HepG2 (cell line): Measurements from ENCODE around the gene ADAMTS8. TPM values are rescaled to one million over a fixed set of nuclear protein-coding genes. Genes with fewer than 3 reads are reported as not detected.

Experiments used
- ATAC-seq: fragments of 200-7000 bp; cut with Tn5 transposase; 3 replicates; pipeline ENCODE4 v1.9.1; 2020; ENCODE audit warnings: mild to moderate bottlenecking, moderate library complexity
- BruUV-seq: library from RNA; stranded (reverse); fragments of 400-500 nt; replicated peaks from 2 replicates; lab custom pipeline; 2021; lab: Mats Ljungman, UMichigan
- CTCF ChIA-PET: fragments of 300-600 bp; formaldehyde crosslinking; extraction: SDS; loops from one replicate; lab custom pipeline; 2021; ENCODE audit warnings: low total read pairs, inconsistent platforms, low intra/inter-chr PET ratio; lab: Yijun Ruan, JAX
- POLR2A ChIA-PET: fragments of 350-600 bp; sonication (Branson Sonifier 250); formaldehyde crosslinking; loops from one replicate; lab custom pipeline; 2020; ENCODE audit warnings: antibody characterized with exemption, inconsistent platforms; lab: Yijun Ruan, JAX
- DNase-seq: peaks from one replicate; pipeline ENCODE4 v3.0.0-alpha.2; 2015; ENCODE audit warnings: low spot score
- FAIRE-seq: peaks from 3 replicates; lab custom pipeline; 2011; peaks lifted over from hg19 to GRCh38; lab: Jason Lieb, UNC
- H2AFZ ChIP-seq: one replicate; pipeline ENCODE4 v1.6.1; 2011; ENCODE audit warnings: low read length, inconsistent platforms
- H3K27ac ChIP-seq: fragments of 300-600 bp; 3 replicates; pipeline ENCODE4 v1.8.0; 2011; ENCODE audit warnings: mixed run types, mild to moderate bottlenecking, mixed read lengths, low read length, inconsistent platforms; ENCODE audit not compliant: insufficient read depth; ENCODE audit errors: extremely low read length
- H3K27me3 ChIP-seq, 2 experiments: fragments of 200-600 bp in 1 of 2; 2 replicates in 1 of 2; 3 replicates in 1 of 2; pipeline versions ENCODE4 v1.6.0 to v1.8.0; 2011; ENCODE audit warnings: low read length in 2 of 2, mild to moderate bottlenecking in 2 of 2, moderate library complexity in 2 of 2, inconsistent platforms in 1 of 2; ENCODE audit not compliant: insufficient read depth in 2 of 2, control insufficient read depth in 1 of 2
- H3K36me3 ChIP-seq, 2 experiments: fragments of 200-600 bp in 1 of 2; replicated peaks in 1 of 2; 2 replicates in 1 of 2; 3 replicates in 1 of 2; pipeline versions ENCODE4 v1.5.1 to v1.8.0; 2011; ENCODE audit warnings: low read length in 2 of 2, inconsistent platforms in 1 of 2; ENCODE audit not compliant: insufficient read depth in 2 of 2, control insufficient read depth in 1 of 2
- H3K4me1 ChIP-seq: 2 replicates; pipeline ENCODE4 v1.5.1; 2012; ENCODE audit warnings: low read length, inconsistent platforms; ENCODE audit not compliant: insufficient read depth
- H3K4me2 ChIP-seq: 2 replicates; pipeline ENCODE4 v1.6.0; 2011; ENCODE audit warnings: low read depth, low read length, inconsistent platforms
- H3K4me3 ChIP-seq, 3 experiments: fragments of 200-600 bp in 1 of 3; sonication (generic), shearing (Covaris generic) in 1 of 3; replicated peaks in 1 of 3; 2 replicates each; pipeline ENCODE4 v1.5.1; 2011 to 2016; ENCODE audit warnings: low read length in 3 of 3, inconsistent platforms in 2 of 3, low read depth in 2 of 3, mild to moderate bottlenecking in 2 of 3, control low read depth in 1 of 3, mixed read lengths in 1 of 3; ENCODE audit not compliant: insufficient read depth in 1 of 3
- H3K79me2 ChIP-seq: one replicate; pipeline ENCODE4 v1.6.1; 2011; ENCODE audit warnings: low read length, inconsistent platforms; ENCODE audit not compliant: insufficient read depth
- H3K9ac ChIP-seq: 2 replicates; pipeline ENCODE4 v1.6.0; 2011; ENCODE audit warnings: mild to moderate bottlenecking, low read depth, low read length, inconsistent platforms; ENCODE audit not compliant: insufficient read depth
- H3K9me3 ChIP-seq: 2 replicates; pipeline ENCODE4 v1.5.1; 2012; ENCODE audit warnings: mild to moderate bottlenecking, low read length
- H4K20me1 ChIP-seq: 2 replicates; pipeline ENCODE4 v1.6.0; 2011; ENCODE audit warnings: inconsistent platforms, mild to moderate bottlenecking, low read length, moderate library complexity; ENCODE audit not compliant: insufficient read depth
- AGO2 ChIP-seq: fragments of 200-400 bp; formaldehyde crosslinking; optimal IDR thresholded peaks from 2 replicates; pipeline ENCODE3; 2017; ENCODE audit warnings: mild to moderate bottlenecking, low read depth, low read length, moderate library complexity
- ARNT ChIP-seq: fragments of 450-650 bp; IDR thresholded peaks from 2 replicates; pipeline ENCODE4 v1.6.1; 2017
- ATF7-NPFF ChIP-seq: sonication (generic); formaldehyde crosslinking; IDR thresholded peaks from 2 replicates; pipeline ENCODE4 v1.8.1; 2023; ENCODE audit warnings: mild to moderate bottlenecking, low read depth, missing genetic modification reagents, moderate library complexity
- EED ChIP-seq: sonication (generic); formaldehyde crosslinking; IDR thresholded peaks from 2 replicates; pipeline ENCODE4 v1.5.0; 2020; ENCODE audit warnings: mild to moderate bottlenecking, missing genetic modification reagents
- GLI4 ChIP-seq: sonication (generic); formaldehyde crosslinking; IDR thresholded peaks from 2 replicates; pipeline ENCODE4 v1.5.1; 2020; ENCODE audit warnings: missing genetic modification reagents, mild to moderate bottlenecking, moderate library complexity, borderline replicate concordance
- KLF12 ChIP-seq: sonication (generic); formaldehyde crosslinking; IDR thresholded peaks from 2 replicates; pipeline ENCODE4 v1.4.0; 2020; ENCODE audit warnings: missing genetic modification reagents, borderline replicate concordance
- POLR2A ChIP-seq, 2 experiments: IDR thresholded peaks; 2 replicates each; pipeline ENCODE4 v1.6.1; 2011; ENCODE audit warnings: low read depth in 2 of 2, low read length in 2 of 2, mild to moderate bottlenecking in 1 of 2, moderate library complexity in 1 of 2; ENCODE audit not compliant: insufficient read depth in 1 of 2
- ZBTB7B ChIP-seq: sonication (generic); formaldehyde crosslinking; IDR thresholded peaks from 2 replicates; pipeline ENCODE4 v1.4.0; 2020; ENCODE audit warnings: missing genetic modification reagents
- ZNF274 ChIP-seq: sonication (generic); formaldehyde crosslinking; IDR thresholded peaks from 2 replicates; pipeline ENCODE4 v1.5.1; 2020; ENCODE audit warnings: mild to moderate bottlenecking, missing genetic modification reagents
- ZNF367 ChIP-seq: sonication (generic); formaldehyde crosslinking; IDR thresholded peaks from 2 replicates; pipeline ENCODE4 v1.4.0; 2020; ENCODE audit warnings: missing genetic modification reagents, borderline replicate concordance
- WGBS: methylation state at CpG from one replicate; pipeline ENCODE4 v1.1.6; 2017; ENCODE audit warnings: low lambda C conversion rate; 5-methylcytosine and 5-hydroxymethylcytosine counted together
- in situ Hi-C: cut with HindIII; loops from 2 replicates; pipeline ENCODE4 v1.10.0; 2017; ENCODE audit warnings: low pct_unique_long_range_greater_than_20kb; ENCODE audit not compliant: extremely low pct_ligation_motif_present
- intact Hi-C: fragments of 100-400 bp; cut with micrococcal nuclease; formaldehyde crosslinking; loops from one replicate; pipeline ENCODE4 v1.10.0; 2022; ENCODE audit not compliant: unreplicated experiment
- polyA plus RNA-seq, 8 experiments: library from polyadenylated mRNA; depleted of rRNA in 3 of 8; stranded (reverse) in 7 of 8; unstranded in 1 of 8; fragments of >200 nt; fragmentation: Illumina TruSeq in 4 of 8; extraction: Trizol in 4 of 8; gene quantifications; 2 replicates each; pipeline versions ENCODE4 v1.2.1 to v1.2.3, GENCODE V29; 2011 to 2016; ENCODE audit warnings: low read depth in 4 of 8, missing spikeins in 1 of 8, mixed read lengths in 1 of 8; ENCODE audit not compliant: insufficient read depth in 1 of 8
- total RNA-seq, 5 experiments: library from RNA; depleted of rRNA; stranded (reverse); fragments of >200 nt; fragmentation: Illumina TruSeq; extraction: Trizol; gene quantifications; 2 replicates each; pipeline ENCODE4 v1.2.3, GENCODE V29; 2016; ENCODE audit warnings: low read depth in 1 of 5
- TF ChIP-seq, protein P1 (sequence below): sonication (generic); formaldehyde crosslinking; IDR thresholded peaks from 2 replicates; pipeline ENCODE4 v1.4.0; 2020; ENCODE audit warnings: missing genetic modification reagents, mild to moderate bottlenecking, borderline replicate concordance
- TF ChIP-seq, protein P2 (sequence below): IDR thresholded peaks from 2 replicates; pipeline ENCODE4 v1.6.1; 2016; ENCODE audit warnings: mild to moderate bottlenecking, missing biosample characterization, missing genetic modification reagents
- TF ChIP-seq, protein P3 (sequence below): IDR thresholded peaks from 2 replicates; pipeline ENCODE4 v1.6.1; 2018; ENCODE audit warnings: missing genetic modification reagents
- TF ChIP-seq, protein P4 (sequence below): sonication (generic); formaldehyde crosslinking; IDR thresholded peaks from 2 replicates; pipeline ENCODE4 v1.5.0; 2020; ENCODE audit warnings: missing genetic modification reagents
- TF ChIP-seq, protein P5 (sequence below): sonication (generic); formaldehyde crosslinking; IDR thresholded peaks from 2 replicates; pipeline ENCODE4 v1.5.0; 2020; ENCODE audit warnings: mild to moderate bottlenecking, missing genetic modification reagents, moderate library complexity

The ADAMTS8 gene
- total and polyA plus RNA-seq, 2 of the 13 experiments (the other 11 are each of a cell fraction or from before 2014, with no cell fraction given): not detected

DNA sequence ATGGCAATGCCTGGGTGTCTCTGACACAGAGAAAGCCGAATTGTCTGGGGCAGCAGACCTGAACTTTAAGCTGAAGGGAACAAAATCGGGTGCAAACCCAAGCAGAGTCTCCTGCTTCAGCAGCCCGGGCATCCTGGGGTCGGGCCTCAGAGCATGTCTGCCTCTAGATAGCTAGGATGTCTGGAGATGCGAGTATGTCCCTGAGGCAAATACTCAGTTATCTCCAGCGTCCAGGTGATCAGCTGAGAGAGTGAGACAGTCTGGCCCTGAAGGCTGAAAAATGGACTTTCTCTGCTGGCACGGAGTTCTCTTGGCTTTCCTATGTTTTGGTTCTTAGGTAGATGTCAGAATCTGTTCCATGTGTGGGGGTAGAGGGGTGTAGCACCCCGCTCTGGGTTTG, 3.3 kb downstream of the ADAMTS8 start (continued):
- TF ChIP-seq, protein P1, sequence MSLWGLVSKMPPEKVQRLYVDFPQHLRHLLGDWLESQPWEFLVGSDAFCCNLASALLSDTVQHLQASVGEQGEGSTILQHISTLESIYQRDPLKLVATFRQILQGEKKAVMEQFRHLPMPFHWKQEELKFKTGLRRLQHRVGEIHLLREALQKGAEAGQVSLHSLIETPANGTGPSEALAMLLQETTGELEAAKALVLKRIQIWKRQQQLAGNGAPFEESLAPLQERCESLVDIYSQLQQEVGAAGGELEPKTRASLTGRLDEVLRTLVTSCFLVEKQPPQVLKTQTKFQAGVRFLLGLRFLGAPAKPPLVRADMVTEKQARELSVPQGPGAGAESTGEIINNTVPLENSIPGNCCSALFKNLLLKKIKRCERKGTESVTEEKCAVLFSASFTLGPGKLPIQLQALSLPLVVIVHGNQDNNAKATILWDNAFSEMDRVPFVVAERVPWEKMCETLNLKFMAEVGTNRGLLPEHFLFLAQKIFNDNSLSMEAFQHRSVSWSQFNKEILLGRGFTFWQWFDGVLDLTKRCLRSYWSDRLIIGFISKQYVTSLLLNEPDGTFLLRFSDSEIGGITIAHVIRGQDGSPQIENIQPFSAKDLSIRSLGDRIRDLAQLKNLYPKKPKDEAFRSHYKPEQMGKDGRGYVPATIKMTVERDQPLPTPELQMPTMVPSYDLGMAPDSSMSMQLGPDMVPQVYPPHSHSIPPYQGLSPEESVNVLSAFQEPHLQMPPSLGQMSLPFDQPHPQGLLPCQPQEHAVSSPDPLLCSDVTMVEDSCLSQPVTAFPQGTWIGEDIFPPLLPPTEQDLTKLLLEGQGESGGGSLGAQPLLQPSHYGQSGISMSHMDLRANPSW: no peak
- no peak for TF ChIP-seq GLI4 (CRISPR knock-in tag)
- TF ChIP-seq ZNF274 (CRISPR knock-in tag): no peak

DNA sequence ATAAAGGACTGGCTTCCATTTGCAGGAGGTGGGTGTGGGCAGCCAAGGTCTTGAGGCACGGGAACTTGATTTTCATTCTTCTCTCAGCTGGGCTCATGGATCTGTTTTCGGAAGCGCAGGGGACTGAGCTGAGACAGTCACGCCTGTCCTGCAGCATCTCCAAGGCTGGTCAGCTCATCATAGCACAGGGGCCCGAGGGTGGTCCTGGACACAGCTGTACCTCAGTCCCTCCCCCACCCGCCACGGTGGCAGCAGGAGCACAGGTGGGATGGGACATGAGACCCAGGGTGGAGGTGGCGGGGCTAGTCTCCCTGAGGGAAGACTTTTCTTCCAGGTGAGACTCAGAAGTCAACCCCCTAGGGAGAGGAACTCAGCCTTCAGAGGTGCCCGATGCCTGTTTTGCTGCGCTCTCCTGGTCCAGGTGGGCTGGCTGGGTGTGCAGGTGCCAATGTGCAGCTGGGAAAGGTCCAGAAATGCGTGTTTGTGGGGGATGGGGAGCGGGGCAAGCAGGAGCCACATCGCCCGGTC, 3.7 kb downstream of the ADAMTS8 start:
- ChIA-PET CTCF (no interaction called here), POLR2A (no interaction called here)
- FAIRE-seq: no peak
- Histone ChIP-seq H3K9me3 (no peaks in the 10 kb centered on the region), H3K79me2 (no peaks in the 10 kb centered on the region), H4K20me1 (no peaks in the 10 kb centered on the region), H3K4me3 (no peak overlapping the region), H3K4me2 (no peak overlapping the region), H3K4me1 (no peaks in the 10 kb centered on the region), H3K27ac (no peak overlapping the region), H3K36me3 (no peaks in the 10 kb centered on the region), H3K27me3 (peaks cover 14 to 89% of the 10 kb centered on the region in 2 experiments; a peak in 4 of 5 replicates)
- ATAC-seq: no peak
- intact Hi-C loops (no loop called here), in situ Hi-C loops (loop anchor here (5.0 kb wide), 1 partner anchor 212 kb away; no protein-coding TSS in a partner anchor)
- WGBS: 10% methylated on average over 4 of the region's 14 CpGs
- DNase-seq: no peak
- TF ChIP-seq, protein P2, sequence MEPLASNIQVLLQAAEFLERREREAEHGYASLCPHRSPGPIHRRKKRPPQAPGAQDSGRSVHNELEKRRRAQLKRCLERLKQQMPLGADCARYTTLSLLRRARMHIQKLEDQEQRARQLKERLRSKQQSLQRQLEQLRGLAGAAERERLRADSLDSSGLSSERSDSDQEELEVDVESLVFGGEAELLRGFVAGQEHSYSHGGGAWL (CRISPR knock-in tag): no peak
- no peak for TF ChIP-seq ZBTB7B (CRISPR knock-in tag)
- no peak for TF ChIP-seq ZNF367
- no peak for TF ChIP-seq KLF12 (CRISPR knock-in tag)
- TF ChIP-seq, protein P3, sequence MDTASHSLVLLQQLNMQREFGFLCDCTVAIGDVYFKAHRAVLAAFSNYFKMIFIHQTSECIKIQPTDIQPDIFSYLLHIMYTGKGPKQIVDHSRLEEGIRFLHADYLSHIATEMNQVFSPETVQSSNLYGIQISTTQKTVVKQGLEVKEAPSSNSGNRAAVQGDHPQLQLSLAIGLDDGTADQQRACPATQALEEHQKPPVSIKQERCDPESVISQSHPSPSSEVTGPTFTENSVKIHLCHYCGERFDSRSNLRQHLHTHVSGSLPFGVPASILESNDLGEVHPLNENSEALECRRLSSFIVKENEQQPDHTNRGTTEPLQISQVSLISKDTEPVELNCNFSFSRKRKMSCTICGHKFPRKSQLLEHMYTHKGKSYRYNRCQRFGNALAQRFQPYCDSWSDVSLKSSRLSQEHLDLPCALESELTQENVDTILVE (CRISPR knock-in tag): no peak
- TF ChIP-seq ARNT: no peak
- TF ChIP-seq EED (CRISPR knock-in tag): no peak
- no peak for TF ChIP-seq POLR2A (IDR thresholded peaks at IDR 0.05; ENCODE audit: insufficient read depth in 1 of 2, low read depth in 2 of 2, low read length in 2 of 2)
- no peak for TF ChIP-seq ATF7-NPFF
- TF ChIP-seq, protein P4, sequence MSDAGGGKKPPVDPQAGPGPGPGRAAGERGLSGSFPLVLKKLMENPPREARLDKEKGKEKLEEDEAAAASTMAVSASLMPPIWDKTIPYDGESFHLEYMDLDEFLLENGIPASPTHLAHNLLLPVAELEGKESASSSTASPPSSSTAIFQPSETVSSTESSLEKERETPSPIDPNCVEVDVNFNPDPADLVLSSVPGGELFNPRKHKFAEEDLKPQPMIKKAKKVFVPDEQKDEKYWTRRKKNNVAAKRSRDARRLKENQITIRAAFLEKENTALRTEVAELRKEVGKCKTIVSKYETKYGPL: no peak
- TF ChIP-seq AGO2: no peak
- TF ChIP-seq, protein P5, sequence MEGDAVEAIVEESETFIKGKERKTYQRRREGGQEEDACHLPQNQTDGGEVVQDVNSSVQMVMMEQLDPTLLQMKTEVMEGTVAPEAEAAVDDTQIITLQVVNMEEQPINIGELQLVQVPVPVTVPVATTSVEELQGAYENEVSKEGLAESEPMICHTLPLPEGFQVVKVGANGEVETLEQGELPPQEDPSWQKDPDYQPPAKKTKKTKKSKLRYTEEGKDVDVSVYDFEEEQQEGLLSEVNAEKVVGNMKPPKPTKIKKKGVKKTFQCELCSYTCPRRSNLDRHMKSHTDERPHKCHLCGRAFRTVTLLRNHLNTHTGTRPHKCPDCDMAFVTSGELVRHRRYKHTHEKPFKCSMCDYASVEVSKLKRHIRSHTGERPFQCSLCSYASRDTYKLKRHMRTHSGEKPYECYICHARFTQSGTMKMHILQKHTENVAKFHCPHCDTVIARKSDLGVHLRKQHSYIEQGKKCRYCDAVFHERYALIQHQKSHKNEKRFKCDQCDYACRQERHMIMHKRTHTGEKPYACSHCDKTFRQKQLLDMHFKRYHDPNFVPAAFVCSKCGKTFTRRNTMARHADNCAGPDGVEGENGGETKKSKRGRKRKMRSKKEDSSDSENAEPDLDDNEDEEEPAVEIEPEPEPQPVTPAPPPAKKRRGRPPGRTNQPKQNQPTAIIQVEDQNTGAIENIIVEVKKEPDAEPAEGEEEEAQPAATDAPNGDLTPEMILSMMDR (CRISPR knock-in tag): no peak
- TF ChIP-seq, all 625 proteins: peak for 0
- Histone ChIP-seq H3K9ac (no peak overlapping the region), H2AFZ (no peak overlapping the region)
- BruUV-seq: no TSS peak
